ENCODE data around the gene RASA1. TPM values are rescaled to one million over a fixed set of nuclear protein-coding genes. Genes with fewer than 3 reads are reported as not detected.
A peak's percentile ranks its signal among the peaks of the same experiment; 100 is the strongest.

Gene RASA1
- total RNA-seq, 1 experiment from 2014 or later = 29.0 TPM

DNA sequence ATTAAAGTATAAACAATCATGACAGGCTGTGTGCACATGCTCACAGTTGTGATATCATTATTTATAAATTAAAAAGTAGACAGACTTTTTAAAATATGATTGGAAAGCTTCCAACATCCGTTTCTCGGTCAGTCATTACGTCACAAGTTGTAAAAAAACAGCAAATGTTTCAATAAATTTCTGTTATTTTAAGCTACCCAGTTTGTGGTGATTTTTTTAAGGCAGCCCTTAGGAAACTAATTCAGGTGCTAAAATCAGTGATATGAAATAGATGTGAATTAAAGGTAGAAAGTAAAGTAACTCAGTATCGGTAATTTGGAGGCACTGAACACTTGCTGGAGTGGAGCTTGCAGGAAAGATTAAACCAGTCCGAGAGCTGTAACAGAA is 143.9 kb downstream of the RASA1 start:
- Histone ChIP-seq H3K27ac (ENCODE audit: low read length) (peak overlapping the region; percentile 97), H3K27me3 (ENCODE audit: control insufficient read depth, insufficient read depth, low read length) (no peaks in the 10 kb centered on the region), H3K36me3 (ENCODE audit: control insufficient read depth, insufficient read depth, low read length) (peaks cover 42% of the 10 kb centered on the region), H3K9me3 (ENCODE audit: control insufficient read depth, insufficient read depth, low read depth, low read length) (no peaks in the 10 kb centered on the region), H3K4me3 (ENCODE audit: low read depth in 2 of 2, low read length in 2 of 2) (peak overlapping the region; percentile 82 to 94), H3K4me1 (ENCODE audit: control insufficient read depth, insufficient read depth, low read length) (peaks cover 12% of the 10 kb centered on the region; the same call in 1 of the 2 replicates)
- DNase-seq (ENCODE audit: low read depth, low spot score) (no peak), ATAC-seq (no peak)
- BruUV-seq (replicated peaks) = no TSS peak
- ChIA-PET CTCF (no interaction called here), POLR2A (interaction anchor here (1.0 kb wide), 1 partner anchor 12 kb away, joined by 3 read pairs; no protein-coding TSS in a partner anchor)
- intact Hi-C loops (cut with micrococcal nuclease; ENCODE audit: unreplicated experiment) (no loop called here), in situ Hi-C loops (cut with HindIII; ENCODE audit: low pct_unique_long_range_greater_than_20kb, low sequenced_read_pairs) (no loop called here)
- TF ChIP-seq, protein P1, sequence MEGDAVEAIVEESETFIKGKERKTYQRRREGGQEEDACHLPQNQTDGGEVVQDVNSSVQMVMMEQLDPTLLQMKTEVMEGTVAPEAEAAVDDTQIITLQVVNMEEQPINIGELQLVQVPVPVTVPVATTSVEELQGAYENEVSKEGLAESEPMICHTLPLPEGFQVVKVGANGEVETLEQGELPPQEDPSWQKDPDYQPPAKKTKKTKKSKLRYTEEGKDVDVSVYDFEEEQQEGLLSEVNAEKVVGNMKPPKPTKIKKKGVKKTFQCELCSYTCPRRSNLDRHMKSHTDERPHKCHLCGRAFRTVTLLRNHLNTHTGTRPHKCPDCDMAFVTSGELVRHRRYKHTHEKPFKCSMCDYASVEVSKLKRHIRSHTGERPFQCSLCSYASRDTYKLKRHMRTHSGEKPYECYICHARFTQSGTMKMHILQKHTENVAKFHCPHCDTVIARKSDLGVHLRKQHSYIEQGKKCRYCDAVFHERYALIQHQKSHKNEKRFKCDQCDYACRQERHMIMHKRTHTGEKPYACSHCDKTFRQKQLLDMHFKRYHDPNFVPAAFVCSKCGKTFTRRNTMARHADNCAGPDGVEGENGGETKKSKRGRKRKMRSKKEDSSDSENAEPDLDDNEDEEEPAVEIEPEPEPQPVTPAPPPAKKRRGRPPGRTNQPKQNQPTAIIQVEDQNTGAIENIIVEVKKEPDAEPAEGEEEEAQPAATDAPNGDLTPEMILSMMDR (IDR thresholded peaks at IDR 0.05) = no peak
- TF ChIP-seq TCF7L2 (IDR thresholded peaks at IDR 0.05; ENCODE audit: low read depth, low read length) (no peak), POLR2AphosphoS5 (IDR thresholded peaks at IDR 0.05; ENCODE audit: low read depth, low read length) (no peak), SIN3A (IDR thresholded peaks at IDR 0.05; ENCODE audit: borderline replicate concordance, insufficient read depth, low read depth, low read length) (no peak)
- TF ChIP-seq, protein P2, sequence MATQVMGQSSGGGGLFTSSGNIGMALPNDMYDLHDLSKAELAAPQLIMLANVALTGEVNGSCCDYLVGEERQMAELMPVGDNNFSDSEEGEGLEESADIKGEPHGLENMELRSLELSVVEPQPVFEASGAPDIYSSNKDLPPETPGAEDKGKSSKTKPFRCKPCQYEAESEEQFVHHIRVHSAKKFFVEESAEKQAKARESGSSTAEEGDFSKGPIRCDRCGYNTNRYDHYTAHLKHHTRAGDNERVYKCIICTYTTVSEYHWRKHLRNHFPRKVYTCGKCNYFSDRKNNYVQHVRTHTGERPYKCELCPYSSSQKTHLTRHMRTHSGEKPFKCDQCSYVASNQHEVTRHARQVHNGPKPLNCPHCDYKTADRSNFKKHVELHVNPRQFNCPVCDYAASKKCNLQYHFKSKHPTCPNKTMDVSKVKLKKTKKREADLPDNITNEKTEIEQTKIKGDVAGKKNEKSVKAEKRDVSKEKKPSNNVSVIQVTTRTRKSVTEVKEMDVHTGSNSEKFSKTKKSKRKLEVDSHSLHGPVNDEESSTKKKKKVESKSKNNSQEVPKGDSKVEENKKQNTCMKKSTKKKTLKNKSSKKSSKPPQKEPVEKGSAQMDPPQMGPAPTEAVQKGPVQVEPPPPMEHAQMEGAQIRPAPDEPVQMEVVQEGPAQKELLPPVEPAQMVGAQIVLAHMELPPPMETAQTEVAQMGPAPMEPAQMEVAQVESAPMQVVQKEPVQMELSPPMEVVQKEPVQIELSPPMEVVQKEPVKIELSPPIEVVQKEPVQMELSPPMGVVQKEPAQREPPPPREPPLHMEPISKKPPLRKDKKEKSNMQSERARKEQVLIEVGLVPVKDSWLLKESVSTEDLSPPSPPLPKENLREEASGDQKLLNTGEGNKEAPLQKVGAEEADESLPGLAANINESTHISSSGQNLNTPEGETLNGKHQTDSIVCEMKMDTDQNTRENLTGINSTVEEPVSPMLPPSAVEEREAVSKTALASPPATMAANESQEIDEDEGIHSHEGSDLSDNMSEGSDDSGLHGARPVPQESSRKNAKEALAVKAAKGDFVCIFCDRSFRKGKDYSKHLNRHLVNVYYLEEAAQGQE (IDR thresholded peaks at IDR 0.05; ENCODE audit: insufficient read depth in 1 of 2, low read depth in 2 of 2, low read length in 1 of 2) = no peak

DNA sequence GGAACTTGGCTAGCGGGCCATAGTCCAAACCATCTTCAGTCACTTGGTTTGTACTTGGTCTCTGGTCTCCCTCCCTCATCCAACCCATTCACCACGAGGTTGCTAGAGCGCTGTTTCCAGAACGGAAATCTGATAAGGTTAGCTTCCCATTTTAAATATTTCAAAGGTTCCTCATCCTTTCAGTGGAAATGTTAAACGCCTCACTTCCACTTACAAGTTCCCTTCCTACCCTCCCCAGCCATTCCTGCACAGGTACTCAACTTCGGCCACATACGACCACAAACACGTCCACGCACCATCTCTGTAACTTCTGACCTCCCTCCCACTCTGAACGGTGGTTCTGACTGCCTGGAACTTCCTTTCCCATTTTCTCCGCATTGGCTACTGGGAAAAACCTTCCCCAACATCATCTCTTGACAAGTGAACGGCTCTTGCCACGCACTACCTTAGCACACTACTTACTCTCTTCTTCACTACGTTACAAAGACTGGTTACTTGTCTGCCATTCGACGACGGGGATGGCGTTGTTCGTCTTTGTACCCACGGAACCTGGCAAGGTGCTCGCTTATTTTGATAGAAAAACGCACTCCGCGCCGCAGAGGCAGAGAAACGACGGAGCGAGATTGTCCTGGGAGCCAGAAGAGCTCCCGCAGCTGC is 144.4 kb downstream of the RASA1 start:
- H3K4me3 ChIP-seq (ENCODE audit: low read depth in 2 of 2, low read length in 2 of 2) = peak overlapping the region; percentile 82 to 94
- peaks cover 37% of the 10 kb centered on the region for H3K36me3 ChIP-seq (ENCODE audit: control insufficient read depth, insufficient read depth, low read length)
- CTCF ChIA-PET = no interaction called here
- no peaks in the 10 kb centered on the region for H3K27me3 ChIP-seq (ENCODE audit: control insufficient read depth, insufficient read depth, low read length)
- H3K4me1 ChIP-seq (ENCODE audit: control insufficient read depth, insufficient read depth, low read length) = peaks cover 12% of the 10 kb centered on the region; the same call in 1 of the 2 replicates
- BruUV-seq (replicated peaks) = TSS peak; percentile 88
- in situ Hi-C loops (cut with HindIII; ENCODE audit: low pct_unique_long_range_greater_than_20kb, low sequenced_read_pairs) = no loop called here
- ATAC-seq (peak; percentile 28), DNase-seq (ENCODE audit: low read depth, low spot score) (no peak)
- TF ChIP-seq POLR2AphosphoS5 (IDR thresholded peaks at IDR 0.05; ENCODE audit: low read depth, low read length) (no peak), SIN3A (IDR thresholded peaks at IDR 0.05; ENCODE audit: borderline replicate concordance, insufficient read depth, low read depth, low read length) (no peak), TCF7L2 (IDR thresholded peaks at IDR 0.05; ENCODE audit: low read depth, low read length) (no peak)
- TF ChIP-seq, protein P1 (IDR thresholded peaks at IDR 0.05) = no peak
- TF ChIP-seq, protein P2 (IDR thresholded peaks at IDR 0.05; ENCODE audit: insufficient read depth in 1 of 2, low read depth in 2 of 2, low read length in 1 of 2) = no peak
- no peaks in the 10 kb centered on the region for H3K9me3 ChIP-seq (ENCODE audit: control insufficient read depth, insufficient read depth, low read depth, low read length)
- POLR2A ChIA-PET = interaction anchor here (1.0 kb wide), 1 partner anchor 12 kb away, joined by 3 read pairs; no protein-coding TSS in a partner anchor
- intact Hi-C loops (cut with micrococcal nuclease; ENCODE audit: unreplicated experiment) = no loop called here
- peak overlapping the region; percentile 97 for H3K27ac ChIP-seq (ENCODE audit: low read length)
